ENCODE measurements around the gene RHOBTB1.

Gene RHOBTB1

GRCh38 chr10:60869652-60870415 lies 74.2 kb downstream of the RHOBTB1 start:
- TF ChIP-seq, protein P1, sequence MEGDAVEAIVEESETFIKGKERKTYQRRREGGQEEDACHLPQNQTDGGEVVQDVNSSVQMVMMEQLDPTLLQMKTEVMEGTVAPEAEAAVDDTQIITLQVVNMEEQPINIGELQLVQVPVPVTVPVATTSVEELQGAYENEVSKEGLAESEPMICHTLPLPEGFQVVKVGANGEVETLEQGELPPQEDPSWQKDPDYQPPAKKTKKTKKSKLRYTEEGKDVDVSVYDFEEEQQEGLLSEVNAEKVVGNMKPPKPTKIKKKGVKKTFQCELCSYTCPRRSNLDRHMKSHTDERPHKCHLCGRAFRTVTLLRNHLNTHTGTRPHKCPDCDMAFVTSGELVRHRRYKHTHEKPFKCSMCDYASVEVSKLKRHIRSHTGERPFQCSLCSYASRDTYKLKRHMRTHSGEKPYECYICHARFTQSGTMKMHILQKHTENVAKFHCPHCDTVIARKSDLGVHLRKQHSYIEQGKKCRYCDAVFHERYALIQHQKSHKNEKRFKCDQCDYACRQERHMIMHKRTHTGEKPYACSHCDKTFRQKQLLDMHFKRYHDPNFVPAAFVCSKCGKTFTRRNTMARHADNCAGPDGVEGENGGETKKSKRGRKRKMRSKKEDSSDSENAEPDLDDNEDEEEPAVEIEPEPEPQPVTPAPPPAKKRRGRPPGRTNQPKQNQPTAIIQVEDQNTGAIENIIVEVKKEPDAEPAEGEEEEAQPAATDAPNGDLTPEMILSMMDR (IDR thresholded peaks at IDR 0.05; ENCODE audit: low read depth, low read length, missing control alignments): no peak
- no peak for DNase-seq (ENCODE audit: extremely low read depth, low read depth)
- no peak overlapping the region for H3K4me3 ChIP-seq (replicated peaks; ENCODE audit: low read depth, low read length)

DNA sequence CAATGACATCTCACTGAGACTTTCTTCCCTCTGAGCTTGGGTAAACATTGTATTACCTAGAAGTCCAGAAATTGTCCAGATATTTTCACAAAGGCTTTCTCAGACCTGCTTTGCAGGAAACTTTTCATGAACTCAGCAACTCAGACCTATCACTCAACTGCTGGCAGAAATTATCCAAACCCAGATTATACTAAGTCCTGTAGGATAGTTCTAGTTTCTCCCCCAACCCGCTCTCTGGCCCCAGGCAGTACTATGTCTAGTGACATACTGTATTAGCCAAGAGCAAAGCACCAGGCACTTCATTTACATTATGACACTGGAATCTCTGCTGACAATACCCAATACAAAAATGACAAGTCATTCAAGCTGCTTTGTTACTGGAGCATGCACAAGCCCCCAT lies 75.0 kb downstream of the RHOBTB1 start:
- H3K4me3 ChIP-seq (replicated peaks; ENCODE audit: low read depth, low read length): no peak overlapping the region
- DNase-seq (ENCODE audit: extremely low read depth, low read depth): no peak
- TF ChIP-seq, protein P1 (IDR thresholded peaks at IDR 0.05; ENCODE audit: low read depth, low read length, missing control alignments): no peak

- no peak overlapping the region for H3K4me3 ChIP-seq (replicated peaks; ENCODE audit: low read depth, low read length)
- TF ChIP-seq, protein P1 (IDR thresholded peaks at IDR 0.05; ENCODE audit: low read depth, low read length, missing control alignments): no peak
- no peak for DNase-seq (ENCODE audit: extremely low read depth, low read depth)
Measured at GRCh38 chr10:60865198-60865783, 78.7 kb downstream of the RHOBTB1 start.

DNA sequence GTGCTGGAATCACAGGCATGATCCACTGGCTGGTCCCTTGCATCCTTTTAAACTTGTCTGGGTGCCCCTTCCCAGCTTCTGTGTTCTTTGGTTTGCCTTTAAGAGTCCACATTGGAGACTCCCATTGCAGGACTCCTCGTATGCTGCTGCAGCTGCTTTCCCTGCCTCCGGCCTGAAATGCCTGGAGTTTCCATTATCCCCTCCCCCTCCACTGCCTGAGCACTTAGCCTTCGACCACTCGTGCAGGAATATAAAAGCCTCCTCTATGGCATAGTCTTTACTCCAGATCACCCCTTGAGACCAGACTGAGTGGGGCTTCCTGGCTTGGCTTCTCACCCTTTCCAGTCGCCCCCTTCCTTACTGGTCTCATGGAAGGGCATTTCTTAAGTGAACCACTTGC lies 80.2 kb downstream of the RHOBTB1 start:
- TF ChIP-seq, protein P1 (IDR thresholded peaks at IDR 0.05; ENCODE audit: low read depth, low read length, missing control alignments): no peak
- H3K4me3 ChIP-seq (replicated peaks; ENCODE audit: low read depth, low read length): no peak overlapping the region
- no peak for DNase-seq (ENCODE audit: extremely low read depth, low read depth)

DNA sequence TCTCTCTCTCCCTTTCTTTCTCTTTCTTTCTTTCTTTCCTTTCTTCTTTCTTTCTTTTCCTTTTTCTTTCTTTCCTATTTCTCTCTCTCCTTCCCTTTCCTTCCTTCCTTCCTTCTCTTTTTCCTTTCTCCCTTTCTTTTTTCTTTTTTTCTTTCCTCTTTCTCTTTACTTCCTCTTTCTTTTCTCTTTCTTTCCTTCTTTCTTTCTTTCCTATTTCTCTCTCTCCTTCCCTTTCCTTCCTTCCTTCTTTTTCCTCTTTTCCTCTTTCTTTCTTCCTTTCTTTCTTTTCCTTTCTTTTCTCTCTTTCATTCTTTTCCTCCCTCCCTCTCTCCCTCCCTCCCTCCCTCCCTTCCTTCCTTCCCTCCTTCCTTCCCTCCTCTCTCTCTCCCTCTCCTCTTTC lies 81.5 kb downstream of the RHOBTB1 start:
- no peak overlapping the region for H3K4me3 ChIP-seq (replicated peaks; ENCODE audit: low read depth, low read length)
- TF ChIP-seq, protein P1 (IDR thresholded peaks at IDR 0.05; ENCODE audit: low read depth, low read length, missing control alignments): no peak
- no peak for DNase-seq (ENCODE audit: extremely low read depth, low read depth)

GRCh38 chr10:60856405-60856804 lies 87.6 kb downstream of the RHOBTB1 start:
- DNase-seq (ENCODE audit: extremely low read depth, low read depth): no peak
- TF ChIP-seq, protein P1 (IDR thresholded peaks at IDR 0.05; ENCODE audit: low read depth, low read length, missing control alignments): no peak
- H3K4me3 ChIP-seq (replicated peaks; ENCODE audit: low read depth, low read length): no peak overlapping the region

Data from HFF-Myc (cell line).